GM10248 (cell line): Measurements from ENCODE around the gene CMIP.

Experiments used
- CTCF ChIA-PET: fragments of 300-600 bp; sonication (Branson Sonifier 250); formaldehyde crosslinking; extraction: SDS; loops from one replicate; lab custom pipeline; 2021; ENCODE audit warnings: antibody characterized with exemption; lab: Yijun Ruan, JAX
- POLR2A ChIA-PET: fragments of 350-650 bp; sonication (Branson Sonifier 250); formaldehyde crosslinking; extraction: SDS; loops from one replicate; lab custom pipeline; 2020; ENCODE audit warnings: antibody characterized with exemption; lab: Yijun Ruan, JAX
- DNase-seq: peaks from one replicate; pipeline ENCODE4 v3.0.0; 2012; ENCODE audit errors: extremely low spot score
- CTCF ChIP-seq: IDR thresholded peaks from 2 replicates; pipeline ENCODE4 v1.5.1; 2012; ENCODE audit warnings: mild to moderate bottlenecking, low read depth; ENCODE audit errors: extremely low read depth, missing control alignments, control extremely low read depth

The CMIP gene

GRCh38 chr16:81569361-81570034 lies 124.9 kb downstream of the CMIP start:
- ChIA-PET CTCF (interaction anchor here (1.0 to 1.5 kb wide), 2 partner anchors 38 to 72 kb away, joined by 3 read pairs; no protein-coding TSS in a partner anchor), POLR2A (no interaction called here)
- no peak for TF ChIP-seq CTCF
- no peak for DNase-seq

- no peak for TF ChIP-seq CTCF
- ChIA-PET CTCF (interaction anchor here (1.0 to 1.5 kb wide), 2 partner anchors 38 to 73 kb away, joined by 3 read pairs; no protein-coding TSS in a partner anchor), POLR2A (no interaction called here)
- no peak for DNase-seq
Observed at GRCh38 chr16:81570151-81570846, 125.7 kb downstream of the CMIP start.

- DNase-seq = no peak
- ChIA-PET POLR2A (no interaction called here), CTCF (no interaction called here)
- no peak for TF ChIP-seq CTCF
Observed at GRCh38 chr16:81571175-81571574, 126.6 kb downstream of the CMIP start.

- TF ChIP-seq CTCF = no peak
- ChIA-PET CTCF (no interaction called here), POLR2A (no interaction called here)
- DNase-seq = no peak
Observed at GRCh38 chr16:81571592-81572385, 127.2 kb downstream of the CMIP start.

- ChIA-PET POLR2A (no interaction called here), CTCF (no interaction called here)
- DNase-seq = no peak
- no peak for TF ChIP-seq CTCF
Observed at GRCh38 chr16:81572386-81573144, 128.0 kb downstream of the CMIP start.
